Measurements from ENCODE around the gene LYZL1. TPM values are rescaled to one million over a fixed set of nuclear protein-coding genes. Genes with fewer than 3 reads are reported as not detected.

The LYZL1 gene
- not detected for total RNA-seq

GRCh38 chr10:29288906-29289305 is at the start of gene LYZL1:
Gene LYZL1, plus strand, starts transcription at chr10:29289070. Its CDS starts 2,798 bp downstream, at chr10:29291868.

